ENCODE measurements around the gene ZDHHC11. TPM values are rescaled to one million over a fixed set of nuclear protein-coding genes. Genes with fewer than 3 reads are reported as not detected.
A peak's percentile ranks its signal among the peaks of the same experiment; 100 is the strongest.

Gene ZDHHC11
- total RNA-seq, 2 experiments from 2014 or later: 4.6 to 6.0 TPM

DNA sequence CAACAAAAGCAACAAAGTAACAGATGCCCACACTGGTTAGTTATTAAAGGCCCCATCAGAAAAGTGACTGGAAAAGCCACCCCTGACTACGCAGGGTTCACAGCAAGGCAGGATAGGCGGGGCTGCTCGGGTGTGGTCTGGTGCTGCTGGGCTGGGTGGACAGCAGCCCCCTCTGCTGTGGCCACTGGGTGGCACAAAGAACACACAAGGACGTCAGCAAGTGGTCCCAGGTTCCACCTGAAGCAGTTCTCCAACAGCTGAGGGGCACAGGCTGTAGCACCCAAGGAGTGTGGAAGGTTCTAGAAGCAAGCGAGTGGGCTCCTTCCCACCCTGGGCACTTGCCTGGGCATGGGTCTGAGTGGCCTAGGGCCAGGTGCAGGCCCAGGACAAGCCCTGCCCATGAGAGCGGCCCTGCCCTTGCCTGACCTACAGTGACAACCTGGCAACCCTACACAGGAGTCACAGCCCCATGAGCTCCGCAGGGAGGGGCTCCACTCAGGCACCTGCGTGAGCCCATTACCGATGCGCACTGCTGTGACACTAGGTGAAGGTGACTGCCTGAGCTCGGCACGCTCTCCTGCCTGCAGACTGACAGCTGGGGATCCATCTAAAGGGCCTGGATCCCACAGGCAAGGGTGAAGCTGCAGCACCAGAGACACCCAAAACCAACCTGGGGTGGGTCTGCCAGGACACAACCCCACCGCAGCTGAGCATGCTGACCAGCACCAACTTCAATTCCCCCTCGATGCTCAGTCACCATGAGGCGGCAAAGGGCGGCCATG lies 33.8 kb upstream of the ZDHHC11 start:
- H3K27ac Mint-ChIP-seq: no peak overlapping the region
- peaks cover 7% of the 10 kb centered on the region for H3K9me3 Mint-ChIP-seq
- no peak overlapping the region for H3K4me3 Mint-ChIP-seq
- H3K36me3 Mint-ChIP-seq (ENCODE audit: low read depth): peaks cover 77% of the 10 kb centered on the region
- DNase-seq (no peak), ATAC-seq (no peak)
- POLR2A ChIA-PET: interaction anchor here (1.1 to 1.2 kb wide), 2 partner anchors 7 to 10 kb away, joined by 3 read pairs; no protein-coding TSS in a partner anchor
- H3K4me1 Mint-ChIP-seq (ENCODE audit: low read depth): peaks cover 24% of the 10 kb centered on the region
- CTCF ChIA-PET: no interaction called here
- TF ChIP-seq, protein P1, sequence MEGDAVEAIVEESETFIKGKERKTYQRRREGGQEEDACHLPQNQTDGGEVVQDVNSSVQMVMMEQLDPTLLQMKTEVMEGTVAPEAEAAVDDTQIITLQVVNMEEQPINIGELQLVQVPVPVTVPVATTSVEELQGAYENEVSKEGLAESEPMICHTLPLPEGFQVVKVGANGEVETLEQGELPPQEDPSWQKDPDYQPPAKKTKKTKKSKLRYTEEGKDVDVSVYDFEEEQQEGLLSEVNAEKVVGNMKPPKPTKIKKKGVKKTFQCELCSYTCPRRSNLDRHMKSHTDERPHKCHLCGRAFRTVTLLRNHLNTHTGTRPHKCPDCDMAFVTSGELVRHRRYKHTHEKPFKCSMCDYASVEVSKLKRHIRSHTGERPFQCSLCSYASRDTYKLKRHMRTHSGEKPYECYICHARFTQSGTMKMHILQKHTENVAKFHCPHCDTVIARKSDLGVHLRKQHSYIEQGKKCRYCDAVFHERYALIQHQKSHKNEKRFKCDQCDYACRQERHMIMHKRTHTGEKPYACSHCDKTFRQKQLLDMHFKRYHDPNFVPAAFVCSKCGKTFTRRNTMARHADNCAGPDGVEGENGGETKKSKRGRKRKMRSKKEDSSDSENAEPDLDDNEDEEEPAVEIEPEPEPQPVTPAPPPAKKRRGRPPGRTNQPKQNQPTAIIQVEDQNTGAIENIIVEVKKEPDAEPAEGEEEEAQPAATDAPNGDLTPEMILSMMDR (IDR thresholded peaks at IDR 0.05): no peak
- H3K27me3 Mint-ChIP-seq: no peaks in the 10 kb centered on the region
- intact Hi-C loops (cut with micrococcal nuclease): no loop called here

DNA sequence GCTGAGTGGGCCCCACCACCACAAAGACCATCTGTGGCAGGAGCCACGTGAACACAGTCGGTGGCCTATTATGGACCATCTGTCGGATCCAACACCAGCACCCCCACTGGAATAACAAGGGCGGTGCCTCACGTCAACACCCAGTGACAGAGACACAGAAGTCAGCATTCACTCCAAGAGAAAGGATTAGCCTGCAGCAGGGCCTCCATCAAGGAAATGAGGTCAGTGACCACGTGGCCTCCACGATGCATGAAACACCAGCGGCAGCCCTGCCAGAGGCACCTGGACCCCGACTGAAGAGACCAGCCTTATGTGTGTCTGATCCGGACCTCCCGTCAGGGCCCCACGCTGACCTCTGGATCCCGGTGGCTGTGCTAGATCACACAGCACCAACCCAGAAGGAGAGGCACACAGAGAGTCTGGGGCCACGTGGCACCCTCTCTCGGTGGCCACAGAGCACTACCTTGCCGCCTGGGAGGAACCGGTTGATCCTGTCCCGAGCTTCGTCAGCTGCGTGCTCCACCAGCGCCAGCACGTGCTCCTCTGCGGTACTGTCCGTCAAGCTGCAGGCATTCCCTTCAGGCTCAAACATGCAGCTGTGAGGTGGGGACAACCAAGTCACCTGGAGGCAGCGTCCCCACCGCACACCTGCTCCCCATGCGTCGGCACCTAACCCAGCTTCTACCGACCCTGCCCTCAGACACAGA lies 32.8 kb upstream of the ZDHHC11 start:
- ChIA-PET CTCF (no interaction called here), POLR2A (interaction anchor here (1.2 kb wide), 1 partner anchor 8 kb away, joined by 3 read pairs; no protein-coding TSS in a partner anchor)
- Mint-ChIP-seq H3K4me1 (ENCODE audit: low read depth) (peaks cover 22% of the 10 kb centered on the region), H3K27ac (no peak overlapping the region), H3K9me3 (peaks cover 7% of the 10 kb centered on the region), H3K36me3 (ENCODE audit: low read depth) (peaks cover 70% of the 10 kb centered on the region), H3K27me3 (no peaks in the 10 kb centered on the region), H3K4me3 (no peak overlapping the region)
- TF ChIP-seq, protein P1 (IDR thresholded peaks at IDR 0.05): no peak
- intact Hi-C loops (cut with micrococcal nuclease): no loop called here
- ATAC-seq (no peak), DNase-seq (no peak)

DNA sequence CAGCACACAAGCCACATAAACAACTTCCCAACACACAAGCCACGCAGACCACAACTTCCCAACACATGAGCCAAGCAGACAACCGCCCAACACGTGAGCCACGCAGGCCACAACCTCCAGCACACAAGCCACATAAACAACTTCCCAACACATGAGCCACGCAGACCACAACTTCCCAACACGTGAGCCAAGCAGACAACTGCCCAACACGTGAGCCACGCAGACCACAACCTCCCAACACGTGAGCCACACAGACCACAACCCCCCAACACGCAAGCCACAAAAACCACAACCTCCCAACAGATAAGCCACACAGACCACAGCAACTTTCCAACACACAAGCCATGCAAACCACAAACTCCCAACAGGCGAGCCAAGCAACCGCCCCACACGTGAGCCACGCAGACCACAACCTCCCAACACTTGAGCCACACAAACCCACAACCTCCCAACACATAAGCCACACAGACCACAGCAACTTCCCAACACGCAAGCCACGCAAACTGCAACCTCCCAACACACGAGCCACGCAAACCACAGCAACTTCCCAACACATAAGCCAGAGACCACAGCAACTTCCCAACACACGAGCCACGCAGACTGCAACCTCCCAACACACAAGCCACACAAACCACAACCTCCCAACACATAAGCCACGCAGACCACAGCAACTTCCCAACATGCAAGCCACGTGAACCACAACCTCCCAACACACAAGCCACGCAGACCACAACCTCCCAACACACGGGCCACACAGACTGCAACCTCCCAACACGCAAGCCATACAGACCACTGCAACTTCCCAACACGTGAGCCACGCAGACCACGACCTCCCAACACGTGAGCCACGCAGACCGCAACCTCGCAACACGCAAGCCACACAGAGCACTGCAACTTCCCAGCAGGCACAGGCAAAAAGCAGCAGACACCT lies 31.7 kb upstream of the ZDHHC11 start:
- Mint-ChIP-seq H3K4me1 (ENCODE audit: low read depth) (peaks cover 16% of the 10 kb centered on the region), H3K4me3 (peak overlapping the region; percentile 31), H3K27me3 (no peaks in the 10 kb centered on the region), H3K36me3 (ENCODE audit: low read depth) (peaks cover 70% of the 10 kb centered on the region), H3K27ac (peak overlapping the region; percentile 77), H3K9me3 (peaks cover 7% of the 10 kb centered on the region)
- POLR2A ChIA-PET: no interaction called here
- TF ChIP-seq, protein P1 (IDR thresholded peaks at IDR 0.05): no peak
- CTCF ChIA-PET: no interaction called here
- intact Hi-C loops (cut with micrococcal nuclease): no loop called here
- no peak for DNase-seq
- ATAC-seq: no peak

DNA sequence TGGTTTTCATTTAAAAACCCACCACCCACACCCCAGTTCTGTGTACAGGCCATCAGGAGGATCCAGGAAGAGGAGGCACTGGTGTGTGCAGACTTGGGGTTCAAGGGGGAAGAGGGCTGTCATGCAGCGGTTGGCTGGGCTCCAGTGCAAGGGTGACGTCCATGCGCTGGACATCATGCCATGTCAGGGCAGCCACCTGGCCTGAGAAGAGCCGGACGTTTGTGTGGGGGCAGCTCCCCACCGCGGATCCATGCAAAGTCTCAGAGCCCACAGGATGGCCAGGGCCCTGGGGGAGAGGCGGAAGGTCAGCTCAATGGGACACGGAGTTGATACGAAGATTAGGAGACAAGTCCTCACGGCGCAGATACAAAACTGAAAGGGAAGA lies 30.8 kb upstream of the ZDHHC11 start:
- CTCF ChIA-PET: no interaction called here
- no peak overlapping the region for H3K4me3 Mint-ChIP-seq
- H3K9me3 Mint-ChIP-seq: peaks cover 7% of the 10 kb centered on the region
- no peak overlapping the region for H3K27ac Mint-ChIP-seq
- intact Hi-C loops (cut with micrococcal nuclease): no loop called here
- peaks cover 16% of the 10 kb centered on the region for H3K4me1 Mint-ChIP-seq (ENCODE audit: low read depth)
- ATAC-seq: no peak
- peaks cover 66% of the 10 kb centered on the region for H3K36me3 Mint-ChIP-seq (ENCODE audit: low read depth)
- TF ChIP-seq, protein P1 (IDR thresholded peaks at IDR 0.05): no peak
- H3K27me3 Mint-ChIP-seq: no peaks in the 10 kb centered on the region
- POLR2A ChIA-PET: no interaction called here
- DNase-seq: no peak
